ENCODE results near the gene MND1.
A peak's percentile ranks its signal among the peaks of the same experiment; 100 is the strongest.
"Not testable (repeated sequence)": the region's sequence is repeated elsewhere in the genome, so short reads cannot be mapped to it uniquely, and the experiment has no call there.

Gene MND1

DNA sequence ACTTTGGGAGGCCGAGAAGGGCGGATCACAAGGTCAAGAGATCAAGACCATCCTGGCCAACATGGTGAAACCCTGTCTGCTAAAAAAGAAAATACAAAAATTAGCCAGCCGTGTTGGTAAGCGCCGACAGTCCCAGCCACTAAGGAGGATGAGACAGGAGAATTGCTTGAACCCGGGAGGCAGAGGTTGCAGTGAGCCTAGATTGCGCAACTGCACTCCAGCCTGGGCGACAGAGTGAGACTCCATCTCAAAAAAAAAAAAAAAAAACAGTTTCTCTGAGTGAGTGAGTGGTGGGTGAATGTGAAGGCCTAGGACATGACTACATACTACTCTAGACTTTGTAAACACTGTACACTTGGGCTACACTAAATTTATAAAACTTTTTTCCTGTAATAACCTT, 72.0 kb downstream of the MND1 start:
- not testable (repeated sequence) for H2BK15ac ChIP-seq (ENCODE audit: low read length); H4K8ac ChIP-seq (ENCODE audit: low read depth, low read length); H3K9me3 ChIP-seq (replicated peaks in 1 of 2; ENCODE audit: control insufficient read depth in 2 of 2, insufficient read depth in 1 of 2, low read depth in 1 of 2, low read length in 2 of 2); H2BK12ac ChIP-seq (ENCODE audit: low read length); H3K23ac ChIP-seq (ENCODE audit: low read depth, low read length, poor library complexity); H3K4me2 ChIP-seq (ENCODE audit: insufficient read depth, low read length, poor library complexity, severe bottlenecking); H3K18ac ChIP-seq (ENCODE audit: low read length); H2BK5ac ChIP-seq (ENCODE audit: low read length); DNase-seq (ENCODE audit: low spot score); H3K14ac ChIP-seq (ENCODE audit: low read length); H3K27ac ChIP-seq (replicated peaks; ENCODE audit: low read length); H3K79me1 ChIP-seq (ENCODE audit: low read depth, low read length); H2BK120ac ChIP-seq (ENCODE audit: low read depth, low read length); H3K27me3 ChIP-seq (ENCODE audit: control insufficient read depth in 3 of 3, insufficient read depth in 3 of 3, low read depth in 1 of 3, low read length in 3 of 3); H2AFZ ChIP-seq (ENCODE audit: low read length); H4K91ac ChIP-seq (ENCODE audit: low read depth, low read length, poor library complexity); H3K4ac ChIP-seq (ENCODE audit: low read length); H3K9ac ChIP-seq (ENCODE audit: low read depth, low read length, poor library complexity); H3K4me3 ChIP-seq (ENCODE audit: low read length in 2 of 2); H2AK5ac ChIP-seq (ENCODE audit: low read depth, low read length)
- Histone ChIP-seq H3K36me3 (replicated peaks in 1 of 2; ENCODE audit: control insufficient read depth in 2 of 2, insufficient read depth in 2 of 2, low read length in 2 of 2) (peaks cover 0 to 51% of the 10 kb centered on the region in 2 donors), H3K4me1 (ENCODE audit: control insufficient read depth in 2 of 2, insufficient read depth in 1 of 2, low read depth in 1 of 2, low read length in 2 of 2) (peaks cover 6 to 12% of the 10 kb centered on the region in 2 donors)
- WGBS, 2 donors (ENCODE audit: extremely low coverage in 2 of 2, insufficient read length in 2 of 2, insufficient replicate concordance in 1 of 2) = no CpG with 5 or more reads among the region's 8 CpGs

DNA sequence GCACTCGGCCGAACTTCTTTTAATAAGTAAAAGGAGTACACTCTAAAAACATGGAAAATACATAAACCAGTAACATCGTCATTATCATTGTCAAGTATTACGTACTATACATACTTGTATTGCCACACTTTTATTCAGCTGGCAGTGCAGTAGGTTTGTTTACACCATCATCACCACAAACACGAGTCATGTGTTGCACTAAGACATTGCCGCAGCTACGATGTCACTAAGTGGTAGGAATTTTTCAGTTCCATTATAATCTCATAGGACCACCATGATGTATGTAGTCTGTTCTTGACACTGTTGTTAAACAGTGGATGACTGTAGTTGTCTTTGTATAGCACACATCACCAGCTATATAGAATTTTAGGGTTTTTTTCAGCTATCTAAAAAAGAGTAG, 73.6 kb downstream of the MND1 start:
- H3K23ac ChIP-seq (ENCODE audit: low read depth, low read length, poor library complexity) = no peak overlapping the region
- H3K79me1 ChIP-seq (ENCODE audit: low read depth, low read length) = no peaks in the 10 kb centered on the region
- no CpG with 5 or more reads among the region's 7 CpGs for WGBS, 2 donors (ENCODE audit: extremely low coverage in 2 of 2, insufficient read length in 2 of 2, insufficient replicate concordance in 1 of 2)
- H3K14ac ChIP-seq (ENCODE audit: low read length) = no peak overlapping the region
- no peak overlapping the region for H3K4me2 ChIP-seq (ENCODE audit: insufficient read depth, low read length, poor library complexity, severe bottlenecking)
- H2BK120ac ChIP-seq (ENCODE audit: low read depth, low read length) = no peak overlapping the region
- no peak overlapping the region for H2BK12ac ChIP-seq (ENCODE audit: low read length)
- H3K9me3 ChIP-seq (replicated peaks in 1 of 2; ENCODE audit: control insufficient read depth in 2 of 2, insufficient read depth in 1 of 2, low read depth in 1 of 2, low read length in 2 of 2) = no peaks in the 10 kb centered on the region
- H2BK5ac ChIP-seq (ENCODE audit: low read length) = no peak overlapping the region
- H3K36me3 ChIP-seq (replicated peaks in 1 of 2; ENCODE audit: control insufficient read depth in 2 of 2, insufficient read depth in 2 of 2, low read length in 2 of 2) = peaks cover 0 to 36% of the 10 kb centered on the region in 2 donors
- H3K27ac ChIP-seq (replicated peaks; ENCODE audit: low read length) = no peak overlapping the region
- H2AK5ac ChIP-seq (ENCODE audit: low read depth, low read length) = no peak overlapping the region
- peaks cover 6 to 12% of the 10 kb centered on the region in 2 donors for H3K4me1 ChIP-seq (ENCODE audit: control insufficient read depth in 2 of 2, insufficient read depth in 1 of 2, low read depth in 1 of 2, low read length in 2 of 2)
- no peak for DNase-seq (ENCODE audit: low spot score)
- no peak overlapping the region for H2AFZ ChIP-seq (ENCODE audit: low read length)
- no peak overlapping the region for H3K4me3 ChIP-seq (ENCODE audit: low read length in 2 of 2)
- H2BK15ac ChIP-seq (ENCODE audit: low read length) = no peak overlapping the region
- no peak overlapping the region for H4K8ac ChIP-seq (ENCODE audit: low read depth, low read length)
- H3K4ac ChIP-seq (ENCODE audit: low read length) = no peak overlapping the region
- no peaks in the 10 kb centered on the region for H3K27me3 ChIP-seq (ENCODE audit: control insufficient read depth in 3 of 3, insufficient read depth in 3 of 3, low read depth in 1 of 3, low read length in 3 of 3)
- no peak overlapping the region for H3K18ac ChIP-seq (ENCODE audit: low read length)
- H3K9ac ChIP-seq (ENCODE audit: low read depth, low read length, poor library complexity) = no peak overlapping the region
- no peak overlapping the region for H4K91ac ChIP-seq (ENCODE audit: low read depth, low read length, poor library complexity)

DNA sequence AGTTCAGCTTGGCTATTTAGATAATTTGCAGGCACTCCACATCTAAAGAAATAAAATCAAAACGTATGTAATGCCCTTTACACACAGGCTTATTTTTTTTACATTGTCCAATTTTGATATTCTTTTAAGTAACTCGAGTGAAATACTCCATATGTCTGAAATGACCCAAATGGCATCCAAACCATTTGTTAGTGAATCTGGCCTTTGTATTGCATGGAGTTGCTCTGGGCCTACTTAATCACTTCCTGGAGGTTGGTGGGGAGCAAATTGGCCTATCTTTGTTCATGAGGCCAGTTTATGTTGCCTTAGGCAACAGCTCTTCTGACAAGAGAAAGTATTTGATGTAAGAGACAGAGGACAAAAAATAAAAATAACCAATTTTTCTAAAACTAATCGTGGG, 74.1 kb downstream of the MND1 start:
- H2AFZ ChIP-seq (ENCODE audit: low read length) = peak overlapping the region; percentile 7
- H2AK5ac ChIP-seq (ENCODE audit: low read depth, low read length) = no peak overlapping the region
- H3K18ac ChIP-seq (ENCODE audit: low read length) = no peak overlapping the region
- no peak overlapping the region for H4K91ac ChIP-seq (ENCODE audit: low read depth, low read length, poor library complexity)
- no peak overlapping the region for H4K8ac ChIP-seq (ENCODE audit: low read depth, low read length)
- H3K27me3 ChIP-seq (ENCODE audit: control insufficient read depth in 3 of 3, insufficient read depth in 3 of 3, low read depth in 1 of 3, low read length in 3 of 3) = no peaks in the 10 kb centered on the region
- no peaks in the 10 kb centered on the region for H3K79me1 ChIP-seq (ENCODE audit: low read depth, low read length)
- H2BK12ac ChIP-seq (ENCODE audit: low read length) = no peak overlapping the region
- DNase-seq (ENCODE audit: low spot score) = no peak
- H2BK15ac ChIP-seq (ENCODE audit: low read length) = no peak overlapping the region
- H3K4ac ChIP-seq (ENCODE audit: low read length) = no peak overlapping the region
- H3K4me3 ChIP-seq (ENCODE audit: low read length in 2 of 2) = no peak overlapping the region
- H3K4me2 ChIP-seq (ENCODE audit: insufficient read depth, low read length, poor library complexity, severe bottlenecking) = no peak overlapping the region
- no CpG with 5 or more reads among the region's 3 CpGs for WGBS, 2 donors (ENCODE audit: extremely low coverage in 2 of 2, insufficient read length in 2 of 2, insufficient replicate concordance in 1 of 2)
- H3K9ac ChIP-seq (ENCODE audit: low read depth, low read length, poor library complexity) = no peak overlapping the region
- peaks cover 0 to 32% of the 10 kb centered on the region in 2 donors for H3K36me3 ChIP-seq (replicated peaks in 1 of 2; ENCODE audit: control insufficient read depth in 2 of 2, insufficient read depth in 2 of 2, low read length in 2 of 2)
- H3K4me1 ChIP-seq (ENCODE audit: control insufficient read depth in 2 of 2, insufficient read depth in 1 of 2, low read depth in 1 of 2, low read length in 2 of 2) = peaks cover 3 to 11% of the 10 kb centered on the region in 2 donors
- H2BK120ac ChIP-seq (ENCODE audit: low read depth, low read length) = no peak overlapping the region
- no peaks in the 10 kb centered on the region for H3K9me3 ChIP-seq (replicated peaks in 1 of 2; ENCODE audit: control insufficient read depth in 2 of 2, insufficient read depth in 1 of 2, low read depth in 1 of 2, low read length in 2 of 2)
- H3K27ac ChIP-seq (replicated peaks; ENCODE audit: low read length) = no peak overlapping the region
- no peak overlapping the region for H3K23ac ChIP-seq (ENCODE audit: low read depth, low read length, poor library complexity)
- no peak overlapping the region for H2BK5ac ChIP-seq (ENCODE audit: low read length)
- H3K14ac ChIP-seq (ENCODE audit: low read length) = no peak overlapping the region

DNA sequence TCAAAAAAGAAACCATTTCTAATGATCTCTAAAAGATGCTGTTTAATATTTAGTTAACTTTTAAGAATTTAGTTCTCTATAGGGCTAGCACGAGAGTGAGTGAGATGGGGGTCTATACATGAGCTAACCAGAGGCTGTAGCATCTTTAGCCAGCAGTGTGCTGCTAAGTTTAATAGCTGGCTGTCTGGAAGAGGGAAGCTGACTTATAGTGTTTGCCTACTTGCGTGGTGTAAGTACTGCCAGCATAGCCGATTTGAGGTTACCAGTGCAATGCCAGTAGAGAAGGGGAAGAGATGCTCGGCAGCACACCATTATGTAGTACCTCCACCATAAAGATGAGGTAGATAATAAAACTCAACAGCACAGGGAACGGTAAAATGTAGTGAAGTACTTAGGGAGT, 74.5 kb downstream of the MND1 start:
- no peak overlapping the region for H3K9ac ChIP-seq (ENCODE audit: low read depth, low read length, poor library complexity)
- H3K9me3 ChIP-seq (replicated peaks in 1 of 2; ENCODE audit: control insufficient read depth in 2 of 2, insufficient read depth in 1 of 2, low read depth in 1 of 2, low read length in 2 of 2) = no peaks in the 10 kb centered on the region
- H2BK5ac ChIP-seq (ENCODE audit: low read length) = no peak overlapping the region
- H3K23ac ChIP-seq (ENCODE audit: low read depth, low read length, poor library complexity) = no peak overlapping the region
- H2AK5ac ChIP-seq (ENCODE audit: low read depth, low read length) = no peak overlapping the region
- no peak overlapping the region for H4K91ac ChIP-seq (ENCODE audit: low read depth, low read length, poor library complexity)
- no peak overlapping the region for H3K4ac ChIP-seq (ENCODE audit: low read length)
- peak overlapping the region; percentile 79 for H3K18ac ChIP-seq (ENCODE audit: low read length)
- H3K14ac ChIP-seq (ENCODE audit: low read length) = no peak overlapping the region
- H3K36me3 ChIP-seq (replicated peaks in 1 of 2; ENCODE audit: control insufficient read depth in 2 of 2, insufficient read depth in 2 of 2, low read length in 2 of 2) = peaks cover 0 to 27% of the 10 kb centered on the region in 2 donors
- H2BK12ac ChIP-seq (ENCODE audit: low read length) = no peak overlapping the region
- no peak overlapping the region for H3K27ac ChIP-seq (replicated peaks; ENCODE audit: low read length)
- H2AFZ ChIP-seq (ENCODE audit: low read length) = peak overlapping the region; percentile 7
- H3K4me1 ChIP-seq (ENCODE audit: control insufficient read depth in 2 of 2, insufficient read depth in 1 of 2, low read depth in 1 of 2, low read length in 2 of 2) = peaks cover 3 to 7% of the 10 kb centered on the region in 2 donors
- H4K8ac ChIP-seq (ENCODE audit: low read depth, low read length) = no peak overlapping the region
- no peak overlapping the region for H3K4me3 ChIP-seq (ENCODE audit: low read length in 2 of 2)
- no peak overlapping the region for H3K4me2 ChIP-seq (ENCODE audit: insufficient read depth, low read length, poor library complexity, severe bottlenecking)
- H3K79me1 ChIP-seq (ENCODE audit: low read depth, low read length) = no peaks in the 10 kb centered on the region
- no CpG with 5 or more reads among the region's 5 CpGs for WGBS, 2 donors (ENCODE audit: extremely low coverage in 2 of 2, insufficient read length in 2 of 2, insufficient replicate concordance in 1 of 2)
- H2BK15ac ChIP-seq (ENCODE audit: low read length) = no peak overlapping the region
- no peak for DNase-seq (ENCODE audit: low spot score)
- no peak overlapping the region for H2BK120ac ChIP-seq (ENCODE audit: low read depth, low read length)
- H3K27me3 ChIP-seq (ENCODE audit: control insufficient read depth in 3 of 3, insufficient read depth in 3 of 3, low read depth in 1 of 3, low read length in 3 of 3) = no peaks in the 10 kb centered on the region
